ENCODE data around the gene CYTH3. TPM values are rescaled to one million over a fixed set of nuclear protein-coding genes. Genes with fewer than 3 reads are reported as not detected.

The CYTH3 gene
- total and polyA plus RNA-seq, 9 of the 15 experiments (the other 6 are each of a cell fraction or from before 2014, with no cell fraction given): 0.25 to 15.2 (median 11.4) TPM

DNA sequence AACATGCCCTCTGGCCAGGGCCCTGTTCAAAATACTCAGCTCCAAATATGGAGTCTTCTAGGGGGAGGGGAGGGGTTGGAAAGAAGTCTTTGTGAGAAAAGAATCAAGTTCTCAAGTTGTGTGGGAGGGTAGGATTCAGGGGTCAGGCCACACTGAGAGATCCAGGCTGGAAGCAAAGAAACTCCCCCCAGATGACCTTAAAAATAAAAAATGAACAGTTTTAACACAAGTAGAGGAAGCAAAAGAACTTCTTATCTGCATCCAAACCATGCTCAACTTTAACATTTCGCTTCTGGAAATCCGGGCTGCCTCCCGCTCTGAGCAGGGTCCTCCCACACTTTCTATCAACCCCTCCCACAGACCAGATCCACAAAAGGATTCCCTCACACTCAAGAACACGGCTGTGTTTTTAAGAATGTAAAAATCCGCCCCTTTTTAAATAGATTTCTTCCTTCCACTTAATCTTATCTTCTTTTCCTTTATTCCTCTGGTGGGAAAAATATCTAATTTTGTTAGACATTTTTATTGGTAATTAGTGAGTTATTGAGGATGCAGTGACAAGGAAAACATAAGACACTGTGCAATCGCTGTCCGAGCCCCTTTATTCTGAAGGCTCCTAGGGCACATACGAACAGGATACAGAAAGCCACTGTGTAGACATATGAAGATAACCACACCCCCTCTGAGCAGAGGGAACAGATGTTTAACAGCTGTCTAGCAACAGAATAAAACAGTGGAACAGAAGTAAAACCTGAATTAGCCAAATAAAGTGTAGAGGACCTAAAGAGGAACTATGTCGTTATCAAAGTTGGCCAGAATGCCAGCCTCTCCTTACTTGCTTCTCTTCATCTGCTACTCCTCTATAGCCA lies 43.8 kb downstream of the CYTH3 start (continued):
- TF ChIP-seq, protein P1, sequence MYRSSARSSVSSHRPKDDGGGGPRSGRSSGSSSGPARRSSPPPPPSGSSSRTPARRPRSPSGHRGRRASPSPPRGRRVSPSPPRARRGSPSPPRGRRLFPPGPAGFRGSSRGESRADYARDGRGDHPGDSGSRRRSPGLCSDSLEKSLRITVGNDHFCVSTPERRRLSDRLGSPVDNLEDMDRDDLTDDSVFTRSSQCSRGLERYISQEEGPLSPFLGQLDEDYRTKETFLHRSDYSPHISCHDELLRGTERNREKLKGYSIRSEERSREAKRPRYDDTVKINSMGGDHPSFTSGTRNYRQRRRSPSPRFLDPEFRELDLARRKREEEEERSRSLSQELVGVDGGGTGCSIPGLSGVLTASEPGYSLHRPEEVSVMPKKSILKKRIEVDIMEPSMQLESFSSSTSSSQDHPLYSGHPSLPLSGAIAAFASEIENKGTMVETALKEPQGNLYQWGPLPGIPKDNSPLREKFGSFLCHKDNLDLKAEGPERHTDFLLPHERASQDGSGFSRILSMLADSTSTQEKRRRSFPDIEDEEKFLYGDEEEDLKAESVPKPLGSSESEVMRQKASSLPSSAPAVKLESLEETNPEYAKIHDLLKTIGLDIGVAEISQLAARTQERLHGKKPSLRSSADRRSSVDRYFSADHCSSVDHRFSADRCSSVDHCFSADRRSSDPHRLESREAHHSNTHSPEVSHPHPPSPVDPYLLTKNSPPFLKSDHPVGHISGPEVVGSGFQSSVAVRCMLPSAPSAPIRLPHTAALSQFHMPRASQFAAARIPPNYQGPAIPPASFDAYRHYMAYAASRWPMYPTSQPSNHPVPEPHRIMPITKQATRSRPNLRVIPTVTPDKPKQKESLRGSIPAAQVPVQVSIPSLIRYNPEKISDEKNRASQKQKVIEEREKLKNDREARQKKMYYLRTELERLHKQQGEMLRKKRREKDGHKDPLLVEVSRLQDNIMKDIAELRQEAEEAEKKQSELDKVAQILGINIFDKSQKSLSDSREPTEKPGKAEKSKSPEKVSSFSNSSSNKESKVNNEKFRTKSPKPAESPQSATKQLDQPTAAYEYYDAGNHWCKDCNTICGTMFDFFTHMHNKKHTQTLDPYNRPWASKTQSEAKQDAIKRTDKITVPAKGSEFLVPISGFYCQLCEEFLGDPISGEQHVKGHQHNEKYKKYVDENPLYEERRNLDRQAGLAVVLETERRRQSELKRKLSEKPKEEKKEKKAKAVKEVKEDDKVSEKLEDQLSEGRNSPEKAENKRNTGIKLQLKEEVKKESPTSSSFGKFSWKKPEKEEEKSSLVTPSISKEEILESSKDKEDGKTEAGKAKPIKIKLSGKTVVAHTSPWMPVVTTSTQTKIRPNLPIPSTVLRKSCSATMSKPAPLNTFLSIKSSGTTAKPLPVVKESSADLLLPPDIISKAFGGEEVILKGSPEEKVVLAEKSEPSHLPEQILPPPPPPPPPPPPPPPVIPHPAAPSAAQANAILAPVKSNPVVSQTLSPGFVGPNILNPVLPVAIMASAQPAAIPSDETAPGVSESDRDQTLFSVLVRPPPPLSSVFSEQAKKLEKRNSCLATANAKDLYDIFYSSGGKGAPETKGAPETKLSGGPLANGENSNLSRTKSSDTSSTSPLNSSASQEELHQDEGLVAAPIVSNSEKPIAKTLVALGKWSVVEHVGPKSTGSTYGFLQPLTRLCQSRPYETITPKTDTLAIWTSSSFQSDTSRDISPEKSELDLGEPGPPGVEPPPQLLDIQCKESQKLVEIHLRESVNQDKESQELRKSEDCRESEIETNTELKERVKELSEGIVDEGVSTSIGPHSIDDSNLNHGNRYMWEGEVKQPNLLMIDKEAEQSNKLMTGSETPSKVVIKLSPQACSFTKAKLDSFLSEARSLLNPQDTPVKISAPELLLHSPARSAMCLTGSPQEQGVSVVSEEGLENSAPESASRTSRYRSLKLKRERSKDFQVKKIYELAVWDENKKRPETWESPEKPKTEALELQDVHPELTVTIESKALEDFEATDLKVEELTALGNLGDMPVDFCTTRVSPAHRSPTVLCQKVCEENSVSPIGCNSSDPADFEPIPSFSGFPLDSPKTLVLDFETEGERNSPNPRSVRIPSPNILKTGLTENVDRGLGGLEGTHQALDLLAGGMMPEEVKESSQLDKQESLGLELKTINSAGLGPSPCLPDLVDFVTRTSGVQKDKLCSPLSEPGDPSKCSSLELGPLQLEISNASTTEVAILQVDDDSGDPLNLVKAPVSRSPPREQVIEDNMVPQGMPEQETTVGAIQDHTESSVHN (IDR thresholded peaks at IDR 0.05; ENCODE audit: borderline replicate concordance in 1 of 2, low read depth in 1 of 2): peak in 1 of 2 experiments; percentile 73; a peak in 1 of 4 replicates
- TF ChIP-seq, protein P2, sequence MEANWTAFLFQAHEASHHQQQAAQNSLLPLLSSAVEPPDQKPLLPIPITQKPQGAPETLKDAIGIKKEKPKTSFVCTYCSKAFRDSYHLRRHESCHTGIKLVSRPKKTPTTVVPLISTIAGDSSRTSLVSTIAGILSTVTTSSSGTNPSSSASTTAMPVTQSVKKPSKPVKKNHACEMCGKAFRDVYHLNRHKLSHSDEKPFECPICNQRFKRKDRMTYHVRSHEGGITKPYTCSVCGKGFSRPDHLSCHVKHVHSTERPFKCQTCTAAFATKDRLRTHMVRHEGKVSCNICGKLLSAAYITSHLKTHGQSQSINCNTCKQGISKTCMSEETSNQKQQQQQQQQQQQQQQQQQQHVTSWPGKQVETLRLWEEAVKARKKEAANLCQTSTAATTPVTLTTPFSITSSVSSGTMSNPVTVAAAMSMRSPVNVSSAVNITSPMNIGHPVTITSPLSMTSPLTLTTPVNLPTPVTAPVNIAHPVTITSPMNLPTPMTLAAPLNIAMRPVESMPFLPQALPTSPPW (CRISPR knock-in tag; IDR thresholded peaks at IDR 0.05): peak; percentile 48; the same call in 1 of the 2 replicates
- peak; percentile 14 to 32; a peak in 1 of 4 replicates for TF ChIP-seq FOXK2 (conservative IDR thresholded peaks at IDR 0.05 in 1 of 2, IDR thresholded peaks at IDR 0.05 in 1 of 2; ENCODE audit: low read depth in 2 of 2)
- TF ChIP-seq POLR3A (IDR thresholded peaks at IDR 0.05; ENCODE audit: borderline replicate concordance, extremely low read depth, insufficient read depth, insufficient read length): no peak
- TF ChIP-seq ZNF644 (tag; IDR thresholded peaks at IDR 0.05; ENCODE audit: low read depth): 0 out of 2 replicates have a peak, but pooled peaks have one; percentile 38
- TF ChIP-seq, protein P3, sequence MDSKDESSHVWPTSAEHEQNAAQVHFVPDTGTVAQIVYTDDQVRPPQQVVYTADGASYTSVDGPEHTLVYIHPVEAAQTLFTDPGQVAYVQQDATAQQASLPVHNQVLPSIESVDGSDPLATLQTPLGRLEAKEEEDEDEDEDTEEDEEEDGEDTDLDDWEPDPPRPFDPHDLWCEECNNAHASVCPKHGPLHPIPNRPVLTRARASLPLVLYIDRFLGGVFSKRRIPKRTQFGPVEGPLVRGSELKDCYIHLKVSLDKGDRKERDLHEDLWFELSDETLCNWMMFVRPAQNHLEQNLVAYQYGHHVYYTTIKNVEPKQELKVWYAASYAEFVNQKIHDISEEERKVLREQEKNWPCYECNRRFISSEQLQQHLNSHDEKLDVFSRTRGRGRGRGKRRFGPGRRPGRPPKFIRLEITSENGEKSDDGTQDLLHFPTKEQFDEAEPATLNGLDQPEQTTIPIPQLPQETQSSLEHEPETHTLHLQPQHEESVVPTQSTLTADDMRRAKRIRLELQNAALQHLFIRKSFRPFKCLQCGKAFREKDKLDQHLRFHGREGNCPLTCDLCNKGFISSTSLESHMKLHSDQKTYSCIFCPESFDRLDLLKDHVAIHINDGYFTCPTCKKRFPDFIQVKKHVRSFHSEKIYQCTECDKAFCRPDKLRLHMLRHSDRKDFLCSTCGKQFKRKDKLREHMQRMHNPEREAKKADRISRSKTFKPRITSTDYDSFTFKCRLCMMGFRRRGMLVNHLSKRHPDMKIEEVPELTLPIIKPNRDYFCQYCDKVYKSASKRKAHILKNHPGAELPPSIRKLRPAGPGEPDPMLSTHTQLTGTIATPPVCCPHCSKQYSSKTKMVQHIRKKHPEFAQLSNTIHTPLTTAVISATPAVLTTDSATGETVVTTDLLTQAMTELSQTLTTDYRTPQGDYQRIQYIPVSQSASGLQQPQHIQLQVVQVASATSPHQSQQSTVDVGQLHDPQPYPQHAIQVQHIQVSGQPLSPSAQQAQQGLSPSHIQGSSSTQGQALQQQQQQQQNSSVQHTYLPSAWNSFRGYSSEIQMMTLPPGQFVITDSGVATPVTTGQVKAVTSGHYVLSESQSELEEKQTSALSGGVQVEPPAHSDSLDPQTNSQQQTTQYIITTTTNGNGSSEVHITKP (IDR thresholded peaks at IDR 0.05; ENCODE audit: partially characterized antibody): peak; percentile 7
- TF ChIP-seq, protein P4, sequence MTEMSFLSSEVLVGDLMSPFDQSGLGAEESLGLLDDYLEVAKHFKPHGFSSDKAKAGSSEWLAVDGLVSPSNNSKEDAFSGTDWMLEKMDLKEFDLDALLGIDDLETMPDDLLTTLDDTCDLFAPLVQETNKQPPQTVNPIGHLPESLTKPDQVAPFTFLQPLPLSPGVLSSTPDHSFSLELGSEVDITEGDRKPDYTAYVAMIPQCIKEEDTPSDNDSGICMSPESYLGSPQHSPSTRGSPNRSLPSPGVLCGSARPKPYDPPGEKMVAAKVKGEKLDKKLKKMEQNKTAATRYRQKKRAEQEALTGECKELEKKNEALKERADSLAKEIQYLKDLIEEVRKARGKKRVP (CRISPR knock-in tag; IDR thresholded peaks at IDR 0.05): no peak
- peak; percentile 90 for TF ChIP-seq FOXJ2 (tag; IDR thresholded peaks at IDR 0.05)
- TF ChIP-seq MYNN (IDR thresholded peaks at IDR 0.05): peak; percentile 74; the same call in 1 of the 2 replicates
- TF ChIP-seq MYNN (CRISPR knock-in tag; IDR thresholded peaks at IDR 0.05): no peak

Measured in K562 (cell line).